Nephron (organoid): ENCODE results near the gene NLRP6.

Experiments
- H3K27ac Mint-ChIP-seq, 3 experiments: 2 replicates each; pipeline ENCODE4 v1.8.0; 2020; ENCODE audit warnings: mixed read lengths in 3 of 3, mild to moderate bottlenecking in 2 of 3, moderate library complexity in 1 of 3
- H3K27me3 Mint-ChIP-seq: 2 replicates; pipeline ENCODE4 v1.8.0; 2021; ENCODE audit warnings: low read depth, mild to moderate bottlenecking, moderate library complexity, mixed read lengths
- H3K36me3 Mint-ChIP-seq: 2 replicates; pipeline ENCODE4 v1.8.0; 2020; ENCODE audit warnings: low read depth, mixed read lengths
- H3K4me1 Mint-ChIP-seq: 2 replicates; pipeline ENCODE4 v1.8.0; 2020; ENCODE audit warnings: mixed read lengths
- H3K4me3 Mint-ChIP-seq, 3 experiments: 2 replicates each; pipeline ENCODE4 v1.8.0; 2020; ENCODE audit warnings: mild to moderate bottlenecking in 3 of 3, mixed read lengths in 3 of 3, moderate library complexity in 2 of 3
- H3K9me3 Mint-ChIP-seq: 2 replicates; pipeline ENCODE4 v1.8.0; 2020; ENCODE audit warnings: mixed read lengths
- CTCF ChIP-seq, 3 experiments: fragments of 200-600 bp; sonication (generic); IDR thresholded peaks; one replicate each; pipeline ENCODE4 v1.5.0; 2021; ENCODE audit warnings: antibody characterized with exemption in 3 of 3; ENCODE audit not compliant: unreplicated experiment in 3 of 3

Gene NLRP6

GRCh38 chr11:293852-294661 lies 15.8 kb downstream of the NLRP6 start:
- no peaks in the 10 kb centered on the region for H3K9me3 Mint-ChIP-seq
- H3K36me3 Mint-ChIP-seq, result no peaks in the 10 kb centered on the region
- no peaks in the 10 kb centered on the region for H3K27me3 Mint-ChIP-seq
- no peak overlapping the region for H3K4me3 Mint-ChIP-seq
- H3K27ac Mint-ChIP-seq, result no peak overlapping the region
- H3K4me1 Mint-ChIP-seq, result no peaks in the 10 kb centered on the region
- TF ChIP-seq CTCF (IDR thresholded peaks at IDR 0.05; ENCODE audit: unreplicated experiment in 3 of 3), result no peak

- Mint-ChIP-seq H3K27ac (no peak overlapping the region), H3K36me3 (no peaks in the 10 kb centered on the region), H3K4me3 (no peak overlapping the region), H3K27me3 (no peaks in the 10 kb centered on the region), H3K4me1 (no peaks in the 10 kb centered on the region), H3K9me3 (no peaks in the 10 kb centered on the region)
- no peak for TF ChIP-seq CTCF (IDR thresholded peaks at IDR 0.05; ENCODE audit: unreplicated experiment in 3 of 3)
These were observed 16.6 kb downstream of the NLRP6 start for GRCh38 chr11:294780-295179.

DNA sequence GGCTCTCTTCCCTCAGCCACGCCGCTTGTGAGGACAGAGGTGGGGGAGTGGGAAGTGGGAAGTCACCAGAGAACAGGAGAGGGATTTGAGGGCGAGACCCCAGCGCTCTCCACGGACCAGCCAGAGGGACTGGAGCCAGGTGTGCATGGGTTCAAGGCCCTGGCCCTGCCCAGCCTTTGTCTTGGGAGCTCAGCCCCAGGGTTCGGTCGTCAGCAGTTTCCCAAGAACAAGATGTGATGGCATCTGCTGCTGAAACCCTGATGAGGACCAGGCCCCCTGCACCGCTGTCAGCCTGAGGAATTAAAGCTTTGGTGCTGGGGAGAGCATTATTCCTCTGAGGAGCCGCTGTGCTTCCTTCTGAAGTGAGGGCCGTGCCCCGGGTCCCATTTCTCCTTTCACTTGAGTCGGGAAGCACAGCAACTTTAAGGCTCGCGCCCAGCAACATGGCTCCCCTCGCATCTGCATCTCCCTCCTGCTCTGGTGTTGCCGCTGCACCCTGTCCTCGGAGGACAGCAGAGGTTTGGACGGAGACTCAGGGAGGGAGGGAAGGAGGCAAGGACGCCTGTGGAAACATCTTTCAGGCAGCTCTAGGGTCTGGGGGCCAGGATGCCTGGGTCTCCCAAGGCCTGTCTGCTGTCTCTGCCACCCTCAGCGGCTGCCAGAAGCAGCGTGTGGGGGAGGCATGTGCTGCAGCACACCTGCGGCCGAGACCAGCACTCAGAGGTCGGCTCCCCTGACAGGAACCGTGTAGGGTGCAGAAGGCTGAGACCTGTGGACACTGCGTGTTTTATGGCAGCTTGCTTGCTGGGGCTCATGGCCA lies 17.4 kb downstream of the NLRP6 start:
- Mint-ChIP-seq H3K27me3 (no peaks in the 10 kb centered on the region), H3K4me1 (no peaks in the 10 kb centered on the region), H3K36me3 (no peaks in the 10 kb centered on the region), H3K4me3 (no peak overlapping the region), H3K27ac (peak overlapping the region in 1 of 3 experiments; percentile 46), H3K9me3 (no peaks in the 10 kb centered on the region)
- no peak for TF ChIP-seq CTCF (IDR thresholded peaks at IDR 0.05; ENCODE audit: unreplicated experiment in 3 of 3)

DNA sequence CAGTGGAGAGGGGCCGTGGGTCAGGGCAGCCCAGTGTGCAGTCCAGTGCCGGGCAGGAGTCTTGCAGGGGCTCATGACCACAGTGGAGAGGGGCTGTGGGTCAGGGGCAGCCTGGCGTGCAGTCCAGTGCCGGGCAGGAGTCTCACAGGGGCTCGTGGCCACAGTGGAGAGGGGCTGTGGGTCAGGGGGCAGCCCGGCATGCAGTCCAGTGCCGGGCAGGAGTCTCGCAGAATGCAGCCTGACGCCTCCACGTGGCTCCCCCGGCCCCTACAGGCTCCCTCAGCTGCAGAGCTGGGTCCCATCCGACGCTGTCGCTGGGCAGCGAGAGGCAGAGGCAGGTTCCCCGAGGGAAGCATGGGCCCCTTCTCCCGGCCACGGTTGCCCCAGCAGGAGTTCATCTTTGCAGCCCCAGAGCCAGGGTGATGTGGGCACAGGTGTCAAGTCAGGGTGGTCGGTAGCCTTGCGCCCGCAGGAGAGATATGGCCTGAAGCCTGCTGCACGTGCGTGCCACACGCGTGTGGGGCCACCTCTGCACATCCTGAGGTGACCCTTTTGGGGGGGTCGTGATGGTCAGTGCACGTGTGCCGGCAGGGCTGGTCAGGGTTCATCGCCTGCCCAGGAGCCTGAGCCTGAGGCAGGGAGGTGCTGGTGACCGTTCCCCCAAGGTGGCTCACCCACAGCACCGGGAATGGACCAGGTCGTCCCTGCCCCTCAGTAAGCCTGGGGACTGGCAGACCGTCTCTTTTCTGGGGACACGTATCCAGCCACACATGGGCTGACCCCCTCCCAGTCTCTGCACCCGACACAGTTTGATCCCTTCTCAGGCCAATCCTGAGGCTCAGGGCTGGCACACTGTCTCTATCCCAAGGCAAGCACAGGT lies 18.2 kb downstream of the NLRP6 start:
- Mint-ChIP-seq H3K36me3 (no peaks in the 10 kb centered on the region), H3K9me3 (no peaks in the 10 kb centered on the region), H3K27me3 (no peaks in the 10 kb centered on the region), H3K4me3 (no peak overlapping the region), H3K4me1 (no peaks in the 10 kb centered on the region), H3K27ac (no peak overlapping the region)
- TF ChIP-seq CTCF (IDR thresholded peaks at IDR 0.05; ENCODE audit: unreplicated experiment in 3 of 3), result no peak

DNA sequence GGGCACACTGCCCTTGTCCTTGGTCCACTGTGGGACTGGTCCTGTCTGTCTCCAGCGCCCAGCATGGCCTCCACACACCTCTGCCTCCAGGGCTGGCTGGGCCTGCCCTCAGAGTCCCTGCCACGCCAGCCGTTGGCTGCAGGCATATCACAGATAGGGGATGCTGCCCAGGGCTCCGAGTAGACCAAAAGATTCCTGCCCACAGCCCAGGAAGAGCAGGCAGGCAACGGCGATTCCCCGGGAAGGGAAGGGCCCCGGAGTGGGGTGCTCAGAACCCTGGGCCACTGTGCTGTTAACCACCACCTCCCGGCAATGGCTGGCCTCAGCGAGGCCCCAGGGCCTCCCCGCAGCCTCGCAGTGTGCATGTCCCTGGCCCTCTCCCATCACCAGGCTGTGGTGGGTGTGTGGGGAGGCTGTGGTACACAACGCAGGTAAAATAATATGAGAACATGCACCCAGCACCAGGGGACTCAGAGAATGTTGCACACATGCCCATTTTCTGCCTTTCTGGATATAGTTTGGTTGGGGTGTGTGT lies 18.9 kb downstream of the NLRP6 start:
- Mint-ChIP-seq H3K27me3 (peaks cover 3% of the 10 kb centered on the region), H3K9me3 (no peaks in the 10 kb centered on the region), H3K27ac (no peak overlapping the region), H3K4me1 (no peaks in the 10 kb centered on the region), H3K4me3 (no peak overlapping the region), H3K36me3 (no peaks in the 10 kb centered on the region)
- no peak for TF ChIP-seq CTCF (IDR thresholded peaks at IDR 0.05; ENCODE audit: unreplicated experiment in 3 of 3)
